Left ventricle myocardium superior (tissue), 1 donor: Measurements from ENCODE around the gene VPREB3. TPM values are rescaled to one million over a fixed set of nuclear protein-coding genes. Genes with fewer than 3 reads are reported as not detected.

Experiments
- ATAC-seq: fragments of 200-7000 bp; cut with Tn5 transposase; one replicate; pipeline ENCODE4 v1.9.1; 2020; ENCODE audit warnings: mild to moderate bottlenecking, moderate library complexity
- DNase-seq: peaks from one replicate; pipeline ENCODE4 v3.0.0-alpha.2; 2020
- intact Hi-C: fragments of 100-400 bp; cut with micrococcal nuclease; formaldehyde crosslinking; loops from one replicate; pipeline ENCODE4 v1.11.0; 2022
- total RNA-seq: library from RNA; stranded (reverse); fragmentation: NEBNext Ultra II Directional; extraction: Animal tissue kit (Norgen Biotek cat#: 25700); gene quantifications from one replicate; pipeline ENCODE4 v1.2.1, GENCODE V29; 2021
- donor health status: DM: no; HTN: yes; CAD: no; lungs with severe emphysema.

The VPREB3 gene
- total RNA-seq, 1 donor from 2014 or later, result 0.97 TPM

DNA sequence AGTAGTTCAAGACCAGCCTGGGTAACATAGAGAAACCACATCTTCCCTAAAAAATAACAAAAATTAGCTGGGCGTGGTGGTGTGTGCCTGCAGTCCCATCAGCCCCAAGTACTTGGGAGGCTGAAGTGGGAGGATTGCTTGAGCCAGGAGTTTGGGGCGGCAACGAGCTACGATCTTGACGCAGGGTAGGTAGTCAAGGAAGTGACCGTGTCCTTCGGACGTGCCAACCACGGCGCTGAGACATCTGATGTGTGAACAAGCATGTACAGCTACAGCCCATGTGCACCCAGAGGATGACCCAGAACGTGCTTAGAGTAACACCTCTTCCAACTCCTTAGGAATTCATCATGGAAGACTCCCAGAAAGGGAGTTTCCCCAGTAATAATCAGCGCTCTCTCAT is 42.0 kb downstream of the VPREB3 start:
- ATAC-seq, result no peak
- DNase-seq, result no peak
- intact Hi-C loops, result no loop called here

DNA sequence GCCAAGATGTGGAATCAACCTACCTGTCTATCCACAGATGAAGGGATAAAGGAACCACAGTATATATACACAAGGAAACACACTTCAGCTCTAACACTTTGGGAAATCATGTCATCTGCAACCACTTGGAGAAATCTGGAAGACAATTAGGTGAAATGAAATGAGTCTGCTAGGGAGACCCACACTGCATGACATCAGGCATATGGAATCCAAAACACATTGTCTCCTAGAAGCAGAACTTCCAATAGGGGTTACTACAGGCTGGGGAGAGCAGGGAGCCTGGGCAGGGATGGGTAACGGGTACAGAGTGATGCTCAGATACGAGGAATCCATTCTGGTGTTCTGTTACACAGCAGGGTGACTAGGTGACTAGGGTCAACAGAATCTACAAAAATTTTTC is 45.1 kb downstream of the VPREB3 start:
- ATAC-seq, result no peak
- intact Hi-C loops, result no loop called here
- DNase-seq, result no peak

DNA sequence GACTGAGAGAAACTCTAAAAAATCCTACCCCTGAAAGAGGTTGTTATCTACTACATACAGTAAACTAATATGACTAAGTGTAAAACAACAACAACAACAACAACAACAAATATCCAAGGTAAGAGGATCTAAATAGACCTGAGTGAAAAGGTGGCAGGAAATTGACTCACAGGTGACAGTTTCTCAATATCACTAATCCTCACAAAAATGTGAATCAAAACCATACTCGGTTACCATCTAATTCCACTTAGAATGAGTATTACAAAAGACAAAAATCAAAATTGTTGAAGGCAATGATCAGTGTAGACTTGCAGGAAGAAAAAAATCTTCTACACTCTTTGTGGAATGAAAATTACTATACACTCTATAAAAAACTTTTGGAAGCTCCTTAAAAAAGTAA is 46.0 kb downstream of the VPREB3 start:
- no peak for DNase-seq
- intact Hi-C loops, result no loop called here
- ATAC-seq, result no peak

DNA sequence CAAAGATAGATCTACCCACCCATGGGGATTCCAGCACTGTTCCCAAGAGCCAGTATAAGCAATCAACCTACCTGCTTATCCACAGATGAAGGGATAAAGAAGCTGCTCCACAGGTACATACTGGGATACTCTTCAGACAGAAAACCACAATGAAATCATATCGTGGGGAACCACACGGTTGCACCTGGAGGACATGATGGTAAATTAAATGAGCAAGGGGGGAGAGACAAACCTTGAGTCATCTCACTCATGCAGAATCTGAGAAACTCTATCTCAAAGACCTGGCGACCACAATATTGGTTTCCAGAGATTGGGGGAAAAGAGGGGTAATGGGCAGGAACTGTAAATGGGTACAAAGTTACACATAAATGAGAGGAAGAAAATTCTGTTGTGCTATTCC is 48.9 kb downstream of the VPREB3 start:
- intact Hi-C loops, result no loop called here
- ATAC-seq (no peak), DNase-seq (no peak)

DNA sequence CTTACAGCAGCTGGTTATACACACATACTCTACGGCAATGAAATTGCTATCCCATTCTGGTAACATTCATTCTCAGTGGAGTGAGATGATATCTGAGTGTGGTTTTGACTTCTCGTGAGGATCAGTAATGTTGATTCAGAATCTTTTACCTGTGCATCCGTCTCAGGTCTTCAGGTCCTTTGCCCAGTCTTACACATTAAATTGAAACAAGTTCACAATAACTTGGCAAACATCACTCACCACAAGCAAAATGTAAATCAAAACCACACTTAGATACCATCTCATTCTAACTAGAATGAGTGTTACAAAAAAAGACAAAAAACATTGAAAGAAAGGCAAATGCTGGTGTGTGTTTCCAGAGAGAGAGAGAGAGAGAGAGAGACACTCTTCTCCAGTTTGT is 49.4 kb downstream of the VPREB3 start:
- DNase-seq, result no peak
- ATAC-seq, result no peak
- intact Hi-C loops, result no loop called here

DNA sequence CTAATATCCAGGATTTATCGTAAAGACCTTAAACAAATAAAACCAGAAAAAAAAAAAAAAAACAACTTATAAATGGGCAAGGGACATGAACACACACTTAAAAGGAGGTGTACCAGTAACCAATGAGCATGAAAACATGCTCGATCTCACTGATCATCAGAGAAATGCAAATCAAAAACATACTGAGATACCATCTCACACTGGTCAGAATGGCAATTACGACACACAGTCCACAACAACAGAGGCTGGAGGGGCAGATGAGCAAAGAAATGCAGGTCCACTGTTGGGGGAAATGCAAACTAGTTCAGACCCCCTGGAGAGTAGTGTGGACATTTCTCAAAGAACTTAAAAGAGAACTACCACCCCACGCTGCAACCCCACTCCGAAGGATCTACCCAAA is 50.2 kb downstream of the VPREB3 start:
- DNase-seq (no peak), ATAC-seq (no peak)
- intact Hi-C loops, result no loop called here

Other genes with a start within 250 kb of the VPREB3 start
- gene IGLL1, start 174.1 kb downstream of the VPREB3 start, total RNA-seq, result not detected
- gene DRICH1, start 122.1 kb downstream of the VPREB3 start, total RNA-seq, result not detected
- gene RGL4, start 63.4 kb downstream of the VPREB3 start, total RNA-seq, result not detected
- 3.5 TPM for gene ZNF70, start 3.3 kb downstream of the VPREB3 start, total RNA-seq
- gene C22orf15, start 8.6 kb upstream of the VPREB3 start, total RNA-seq, result not detected
- gene CHCHD10, start 13.5 kb upstream of the VPREB3 start, total RNA-seq, result 1,571 TPM
- 32.3 TPM for gene MMP11, start 18.4 kb upstream of the VPREB3 start, total RNA-seq
- 48.5 TPM for gene SMARCB1, start 32.5 kb upstream of the VPREB3 start, total RNA-seq
- gene DERL3, start 84.6 kb upstream of the VPREB3 start, total RNA-seq, result 2.1 TPM
- 25.3 TPM for gene SLC2A11, start 103.5 kb upstream of the VPREB3 start, total RNA-seq
- gene MIF, start 140.0 kb upstream of the VPREB3 start, total RNA-seq, result 270 TPM
- 3.2 TPM for gene GSTT2B, start 206.8 kb upstream of the VPREB3 start, total RNA-seq
- 1.6 TPM for gene DDTL, start 212.5 kb upstream of the VPREB3 start, total RNA-seq
- 141 TPM for gene DDT, start 220.0 kb upstream of the VPREB3 start, total RNA-seq
- 0.42 TPM for gene GSTT2, start 225.7 kb upstream of the VPREB3 start, total RNA-seq